Stimulated activated naive B cell treated with anti-CD40 and anti-IgM and Interleukin-4, amounts not matched to agents 10 μg/mL and 1 μg/mL and 100 μg/mL, for 72 hours (primary cell): ENCODE results near the gene ATG10.
A peak's percentile ranks its signal among the peaks of the same experiment; 100 is the strongest.
"Not testable (repeated sequence)": the region's sequence is repeated elsewhere in the genome, so short reads cannot be mapped to it uniquely, and the experiment has no call there.

Experiments
- ATAC-seq, 2 donors: fragments of 150-1000 bp; cut with Tn5 transposase; replicated peaks; 2 replicates each; pipeline ENCODE4 v1.10.0; 2021; ENCODE audit warnings: moderate library complexity in 1 of 2
- DNase-seq: peaks from one replicate; pipeline ENCODE4 v3.0.0; 2021
- H3K27ac Mint-ChIP-seq: one replicate; pipeline ENCODE4 v1.8.0; 2022; ENCODE audit warnings: mild to moderate bottlenecking, mixed read lengths
- H3K27me3 Mint-ChIP-seq, 2 donors: one replicate each; pipeline ENCODE4 v1.8.0; 2022; ENCODE audit warnings: mixed read lengths in 2 of 2
- H3K36me3 Mint-ChIP-seq, 2 donors: one replicate each; pipeline ENCODE4 v1.8.0; 2022; ENCODE audit warnings: mixed read lengths in 2 of 2, mild to moderate bottlenecking in 1 of 2
- H3K4me1 Mint-ChIP-seq, 2 donors: one replicate each; pipeline ENCODE4 v1.8.0; 2022; ENCODE audit warnings: mixed read lengths in 2 of 2, mild to moderate bottlenecking in 1 of 2
- H3K4me3 Mint-ChIP-seq, 2 donors: one replicate each; pipeline ENCODE4 v1.8.0; 2022; ENCODE audit warnings: mild to moderate bottlenecking in 2 of 2, mixed read lengths in 2 of 2, moderate library complexity in 1 of 2
- H3K9me3 Mint-ChIP-seq, 2 donors: one replicate each; pipeline ENCODE4 v1.8.0; 2022; ENCODE audit warnings: mixed read lengths in 2 of 2, mild to moderate bottlenecking in 1 of 2

ATG10 gene

GRCh38 chr5:81971712-81972491 is at the start of gene ATG10:
Gene ATG10, plus strand, starts transcription at chr5:81972023. Its CDS starts 15,548 bp downstream, at chr5:81987571.
- Mint-ChIP-seq H3K4me1 (peaks cover 0 to 13% of the 10 kb centered on the region in 2 donors), H3K36me3 (peaks cover 0 to 3% of the 10 kb centered on the region in 2 donors), H3K27ac (peak within 1 kb of the TSS; percentile 99), H3K4me3 (peak within 1 kb of the TSS; percentile 90 to 96), H3K27me3 (no peaks in the 10 kb centered on the region), H3K9me3 (no peaks in the 10 kb centered on the region)
- ATAC-seq (peak; percentile 95 to 97), DNase-seq (peak; percentile 90)

GRCh38 chr5:81922854-81923279 is 49.0 kb upstream of the ATG10 start:
- no peak for ATAC-seq
- H3K4me1 Mint-ChIP-seq = no peaks in the 10 kb centered on the region
- H3K27me3 Mint-ChIP-seq = peaks cover 5 to 8% of the 10 kb centered on the region in 2 donors
- DNase-seq = no peak
- H3K4me3 Mint-ChIP-seq = no peak overlapping the region
- H3K27ac Mint-ChIP-seq = no peak overlapping the region
- H3K36me3 Mint-ChIP-seq = no peaks in the 10 kb centered on the region
- peaks cover 0 to 2% of the 10 kb centered on the region in 2 donors for H3K9me3 Mint-ChIP-seq

- H3K4me3 Mint-ChIP-seq = no peak overlapping the region
- ATAC-seq = no peak
- no peaks in the 10 kb centered on the region for H3K4me1 Mint-ChIP-seq
- peaks cover 0 to 2% of the 10 kb centered on the region in 2 donors for H3K9me3 Mint-ChIP-seq
- no peaks in the 10 kb centered on the region for H3K36me3 Mint-ChIP-seq
- DNase-seq = no peak
- H3K27ac Mint-ChIP-seq = no peak overlapping the region
- H3K27me3 Mint-ChIP-seq = peaks cover 5 to 8% of the 10 kb centered on the region in 2 donors
Observed at GRCh38 chr5:81924442-81924841, 47.4 kb upstream of the ATG10 start.

GRCh38 chr5:81925009-81925408 is 46.8 kb upstream of the ATG10 start:
- DNase-seq = no peak
- ATAC-seq = no peak
- Mint-ChIP-seq H3K36me3 (no peaks in the 10 kb centered on the region), H3K27ac (no peak overlapping the region), H3K27me3 (peaks cover 5 to 8% of the 10 kb centered on the region in 2 donors), H3K4me1 (no peaks in the 10 kb centered on the region), H3K4me3 (no peak overlapping the region), H3K9me3 (peaks cover 0 to 2% of the 10 kb centered on the region in 2 donors)

- no peak for DNase-seq
- Mint-ChIP-seq H3K9me3 (peaks cover 0 to 2% of the 10 kb centered on the region in 2 donors), H3K27me3 (peaks cover 5 to 8% of the 10 kb centered on the region in 2 donors), H3K4me3 (no peak overlapping the region), H3K27ac (no peak overlapping the region), H3K4me1 (no peaks in the 10 kb centered on the region), H3K36me3 (no peaks in the 10 kb centered on the region)
- no peak for ATAC-seq
Observed at GRCh38 chr5:81925981-81926380, 45.8 kb upstream of the ATG10 start.

GRCh38 chr5:81936066-81936465 is 35.8 kb upstream of the ATG10 start:
- Mint-ChIP-seq H3K9me3 (peaks cover 1 to 3% of the 10 kb centered on the region in 2 donors), H3K4me3 (no peak overlapping the region), H3K27me3 (no peaks in the 10 kb centered on the region), H3K4me1 (no peaks in the 10 kb centered on the region), H3K36me3 (peaks cover 0 to 3% of the 10 kb centered on the region in 2 donors), H3K27ac (no peak overlapping the region)
- ATAC-seq (no peak), DNase-seq (no peak)

GRCh38 chr5:81936750-81937149 is 35.1 kb upstream of the ATG10 start:
- Mint-ChIP-seq H3K4me3 (no peak overlapping the region), H3K27me3 (no peaks in the 10 kb centered on the region), H3K36me3 (peaks cover 0 to 6% of the 10 kb centered on the region in 2 donors), H3K27ac (no peak overlapping the region), H3K9me3 (peaks cover 1 to 5% of the 10 kb centered on the region in 2 donors), H3K4me1 (no peaks in the 10 kb centered on the region)
- DNase-seq (no peak), ATAC-seq (no peak)

GRCh38 chr5:81942746-81943145 is 29.1 kb upstream of the ATG10 start:
- Mint-ChIP-seq H3K4me3 (no peak overlapping the region), H3K4me1 (no peaks in the 10 kb centered on the region), H3K27ac (no peak overlapping the region), H3K36me3 (peaks cover 4 to 12% of the 10 kb centered on the region in 2 donors), H3K9me3 (peaks cover 9 to 19% of the 10 kb centered on the region in 2 donors), H3K27me3 (no peaks in the 10 kb centered on the region)
- ATAC-seq = no peak
- no peak for DNase-seq

GRCh38 chr5:81948349-81948748 is 23.5 kb upstream of the ATG10 start:
- ATAC-seq (no peak), DNase-seq (no peak)

GRCh38 chr5:81949462-81949861 is 22.4 kb upstream of the ATG10 start:
- Mint-ChIP-seq H3K9me3 (no peaks in the 10 kb centered on the region), H3K27ac (no peak overlapping the region), H3K4me1 (no peaks in the 10 kb centered on the region), H3K36me3 (no peaks in the 10 kb centered on the region), H3K27me3 (no peaks in the 10 kb centered on the region), H3K4me3 (no peak overlapping the region)
- DNase-seq = no peak
- ATAC-seq = no peak

More at GRCh38 chr5:81948349-81948748, 23.5 kb upstream of the ATG10 start:
- no peak overlapping the region for H3K4me3 Mint-ChIP-seq
- no peaks in the 10 kb centered on the region for H3K27me3 Mint-ChIP-seq
- H3K4me1 Mint-ChIP-seq = no peaks in the 10 kb centered on the region
- no peak overlapping the region for H3K27ac Mint-ChIP-seq
- H3K9me3 Mint-ChIP-seq = no peaks in the 10 kb centered on the region
- no peaks in the 10 kb centered on the region for H3K36me3 Mint-ChIP-seq

- Mint-ChIP-seq H3K27ac (no peak overlapping the region), H3K4me1 (no peaks in the 10 kb centered on the region), H3K9me3 (no peaks in the 10 kb centered on the region), H3K27me3 (no peaks in the 10 kb centered on the region), H3K36me3 (no peaks in the 10 kb centered on the region), H3K4me3 (no peak overlapping the region)
- ATAC-seq (no peak), DNase-seq (no peak)
Observed at GRCh38 chr5:81950996-81951395, 20.8 kb upstream of the ATG10 start.

- not testable (repeated sequence) for H3K27me3 Mint-ChIP-seq, H3K27ac Mint-ChIP-seq, H3K4me3 Mint-ChIP-seq, DNase-seq, H3K36me3 Mint-ChIP-seq, ATAC-seq, H3K4me1 Mint-ChIP-seq, H3K9me3 Mint-ChIP-seq
Observed at GRCh38 chr5:81954796-81955195, 17.0 kb upstream of the ATG10 start.

- DNase-seq, H3K36me3 Mint-ChIP-seq, H3K9me3 Mint-ChIP-seq, H3K4me1 Mint-ChIP-seq, ATAC-seq, H3K4me3 Mint-ChIP-seq, H3K27me3 Mint-ChIP-seq, H3K27ac Mint-ChIP-seq: not testable (repeated sequence)
Observed at GRCh38 chr5:81958129-81958528, 13.7 kb upstream of the ATG10 start.

- Mint-ChIP-seq H3K27me3 (no peaks in the 10 kb centered on the region), H3K36me3 (no peaks in the 10 kb centered on the region), H3K27ac (no peak overlapping the region), H3K9me3 (no peaks in the 10 kb centered on the region), H3K4me1 (no peaks in the 10 kb centered on the region), H3K4me3 (no peak overlapping the region)
- ATAC-seq = no peak
- no peak for DNase-seq
Observed at GRCh38 chr5:81961651-81962440, 10.0 kb upstream of the ATG10 start.

GRCh38 chr5:81963544-81963943 is 8.3 kb upstream of the ATG10 start:
- Mint-ChIP-seq H3K4me1 (no peaks in the 10 kb centered on the region), H3K27ac (no peak overlapping the region), H3K4me3 (no peak overlapping the region), H3K9me3 (no peaks in the 10 kb centered on the region), H3K27me3 (no peaks in the 10 kb centered on the region), H3K36me3 (no peaks in the 10 kb centered on the region)
- no peak for ATAC-seq
- DNase-seq = no peak
